IMR-90 (cell line): ENCODE data around the gene SEC31B. TPM values are rescaled to one million over a fixed set of nuclear protein-coding genes. Genes with fewer than 3 reads are reported as not detected.

Source experiments
- ATAC-seq: fragments of 200-7000 bp; cut with Tn5 transposase; 2 replicates; pipeline ENCODE4 v1.9.1; 2020; ENCODE audit warnings: low read depth, mild to moderate bottlenecking, moderate library complexity
- BruUV-seq: library from RNA; stranded (reverse); fragments of 400-500 nt; replicated peaks from 2 replicates; lab custom pipeline; 2021; lab: Mats Ljungman, UMichigan
- CTCF ChIA-PET: fragments of 300-600 bp; formaldehyde crosslinking; extraction: SDS; loops from one replicate; lab custom pipeline; 2021; ENCODE audit warnings: antibody characterized with exemption; lab: Yijun Ruan, JAX
- POLR2A ChIA-PET: fragments of 300-600 bp; sonication (Branson Sonifier 250); formaldehyde crosslinking; loops from one replicate; lab custom pipeline; 2022; ENCODE audit warnings: antibody characterized with exemption; ENCODE audit not compliant: unreplicated experiment; lab: Charles Lee
- DNase-seq: peaks from one replicate; pipeline ENCODE4 v3.0.0; 2013
- H2AFZ ChIP-seq: replicated peaks from 2 replicates; pipeline ENCODE3; 2013; ENCODE audit warnings: low read length, mild to moderate bottlenecking; ENCODE audit not compliant: poor library complexity
- H2AK5ac ChIP-seq: 2 replicates; pipeline ENCODE4 v1.6.1; 2013; ENCODE audit warnings: low read depth, low read length, inconsistent platforms
- H2AK9ac ChIP-seq: replicated peaks from 2 replicates; pipeline ENCODE3; 2013; ENCODE audit warnings: mild to moderate bottlenecking, low read depth, low read length, moderate library complexity; ENCODE audit not compliant: poor library complexity
- H2BK120ac ChIP-seq: 2 replicates; pipeline ENCODE4 v1.6.1; 2013; ENCODE audit warnings: low read depth, low read length, inconsistent platforms
- H2BK15ac ChIP-seq: 3 replicates; pipeline ENCODE4 v1.6.1; 2013; ENCODE audit warnings: low read depth, low read length, inconsistent platforms
- H2BK20ac ChIP-seq: 2 replicates; pipeline ENCODE4 v1.6.1; 2013; ENCODE audit warnings: low read depth, mild to moderate bottlenecking, inconsistent platforms, low read length, moderate library complexity
- H2BK5ac ChIP-seq: 2 replicates; pipeline ENCODE4 v1.6.1; 2013; ENCODE audit warnings: mild to moderate bottlenecking, low read depth, low read length, inconsistent platforms; ENCODE audit not compliant: poor library complexity, severe bottlenecking
- H3K14ac ChIP-seq: replicated peaks from 2 replicates; pipeline ENCODE4 v1.6.1; 2013; ENCODE audit warnings: low read depth, low read length, inconsistent platforms
- H3K18ac ChIP-seq: 2 replicates; pipeline ENCODE4 v1.6.1; 2013; ENCODE audit warnings: low read depth, low read length, control low read depth
- H3K23ac ChIP-seq: 2 replicates; pipeline ENCODE4 v1.6.1; 2013; ENCODE audit warnings: low read depth, low read length, inconsistent platforms
- H3K27ac ChIP-seq: 2 replicates; pipeline ENCODE4 v1.5.1; 2013; ENCODE audit warnings: mild to moderate bottlenecking, control low read depth, low read length; ENCODE audit not compliant: insufficient read depth
- H3K27me3 ChIP-seq: 2 replicates; pipeline ENCODE4 v1.6.1; 2013; ENCODE audit warnings: low read length; ENCODE audit not compliant: control insufficient read depth, insufficient read depth
- H3K36me3 ChIP-seq: 2 replicates; pipeline ENCODE4 v1.6.1; 2013; ENCODE audit warnings: low read length, mixed read lengths; ENCODE audit not compliant: control insufficient read depth, insufficient read depth
- H3K4ac ChIP-seq: 2 replicates; pipeline ENCODE4 v1.6.1; 2013; ENCODE audit warnings: low read depth, low read length, inconsistent platforms
- H3K4me1 ChIP-seq: 2 replicates; pipeline ENCODE4 v1.6.1; 2013; ENCODE audit warnings: low read length, mixed read lengths; ENCODE audit not compliant: control insufficient read depth, insufficient read depth
- H3K4me2 ChIP-seq: 2 replicates; pipeline ENCODE4 v1.6.1; 2013; ENCODE audit warnings: low read depth, mild to moderate bottlenecking, control low read depth, low read length, moderate library complexity
- H3K4me3 ChIP-seq: 2 replicates; pipeline ENCODE4 v1.5.1; 2013; ENCODE audit warnings: low read depth, mild to moderate bottlenecking, control low read depth, low read length, moderate library complexity; ENCODE audit not compliant: insufficient read depth
- H3K56ac ChIP-seq: 2 replicates; pipeline ENCODE4 v1.6.1; 2013; ENCODE audit warnings: low read length, inconsistent platforms; ENCODE audit not compliant: insufficient read depth; ENCODE audit errors: extremely low read depth
- H3K79me1 ChIP-seq, 2 experiments: 2 replicates each; pipeline ENCODE4 v1.6.1; 2013; ENCODE audit warnings: low read length in 2 of 2, inconsistent platforms in 1 of 2, low read depth in 1 of 2
- H3K9ac ChIP-seq: 2 replicates; pipeline ENCODE4 v1.6.1; 2013; ENCODE audit warnings: low read depth, low read length, control low read depth
- H3K9me1 ChIP-seq: 2 replicates; pipeline ENCODE4 v1.6.1; 2013; ENCODE audit warnings: low read length, inconsistent platforms; ENCODE audit not compliant: insufficient read depth
- H3K9me3 ChIP-seq: 2 replicates; pipeline ENCODE4 v1.6.1; 2013; ENCODE audit warnings: low read length; ENCODE audit not compliant: control insufficient read depth, insufficient read depth
- H4K20me1 ChIP-seq: 2 replicates; pipeline ENCODE4 v1.6.1; 2013; ENCODE audit warnings: low read length, inconsistent platforms; ENCODE audit not compliant: insufficient read depth
- H4K5ac ChIP-seq: 2 replicates; pipeline ENCODE4 v1.6.1; 2013; ENCODE audit warnings: mild to moderate bottlenecking, low read depth, low read length, control low read depth
- H4K8ac ChIP-seq, 2 experiments: 2 replicates each; pipeline ENCODE4 v1.6.1; 2013; ENCODE audit warnings: low read depth in 2 of 2, low read length in 2 of 2, control low read depth in 1 of 2, inconsistent platforms in 1 of 2
- H4K91ac ChIP-seq: 2 replicates; pipeline ENCODE4 v1.6.1; 2013; ENCODE audit warnings: low read depth, low read length, inconsistent platforms; ENCODE audit not compliant: insufficient read depth
- BHLHE40 ChIP-seq: fragments of 150-350 bp; IDR thresholded peaks from 2 replicates; pipeline ENCODE4 v1.6.1; 2016; ENCODE audit warnings: mild to moderate bottlenecking, low read depth, low read length
- WGBS, 2 experiments: methylation state at CpG; one replicate each; pipeline versions ENCODE4 v1.1.5 to v1.1.7; 2013; ENCODE audit warnings: missing lambda C conversion rate in 2 of 2; ENCODE audit not compliant: insufficient read length in 1 of 2; ENCODE audit errors: extremely low coverage in 2 of 2; 5-methylcytosine and 5-hydroxymethylcytosine counted together
- dilution Hi-C: fragments of 300-500 bp; cut with HindIII; formaldehyde crosslinking; loops from one replicate; pipeline ENCODE4 v1.14.3; 2018; ENCODE audit warnings: low sequenced_read_pairs; ENCODE audit not compliant: unreplicated experiment
- in situ Hi-C: fragments of 300-500 bp; cut with MboI; formaldehyde crosslinking; loops from 3 replicates; pipeline ENCODE4 v1.14.3; 2019; ENCODE audit warnings: low sequenced_read_pairs, inconsistent platforms, mixed read lengths
- intact Hi-C: fragments of 100-400 bp; cut with micrococcal nuclease; formaldehyde crosslinking; loops from 2 replicates; pipeline ENCODE4 v1.10.0; 2022
- polyA plus RNA-seq, 3 experiments: library from polyadenylated mRNA; depleted of rRNA; stranded (reverse); fragments of >200 nt; gene quantifications; 2 replicates each; pipeline ENCODE4 v1.2.3, GENCODE V29; 2012; ENCODE audit warnings: low replicate concordance in 1 of 3
- total RNA-seq: library from RNA; depleted of rRNA; stranded (reverse); fragments of >200 nt; gene quantifications from 2 replicates; pipeline ENCODE4 v1.2.3, GENCODE V29; 2012
- TF ChIP-seq, protein P1 (sequence below): fragments of 150-350 bp; IDR thresholded peaks from 2 replicates; pipeline ENCODE4 v1.6.1; 2016; ENCODE audit warnings: low read depth, mild to moderate bottlenecking, low read length, moderate library complexity, borderline replicate concordance

SEC31B gene
- total and polyA plus RNA-seq, 2 of the 4 experiments (the other 2 are of a cell fraction): 1.3 to 8.1 TPM

DNA sequence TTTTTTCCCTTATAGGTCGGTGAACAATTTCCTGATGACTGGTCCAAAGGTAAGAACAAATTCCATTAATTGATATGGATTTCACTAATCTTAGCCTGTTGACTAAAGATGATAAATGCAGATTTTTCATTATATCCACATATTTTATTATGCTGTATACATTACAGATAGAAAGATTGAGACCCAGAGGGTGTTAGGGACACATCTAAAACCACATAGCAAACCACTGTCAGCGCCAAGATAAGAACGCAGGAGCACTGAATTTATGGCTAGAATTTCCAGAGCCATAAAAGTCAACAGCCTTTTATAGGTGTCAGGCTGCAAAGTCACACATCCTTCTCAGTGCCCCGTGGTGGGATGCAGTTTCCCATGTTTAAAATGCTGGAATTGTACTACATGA is 40.6 kb downstream of the SEC31B start:
- Histone ChIP-seq H4K91ac (no peak overlapping the region), H3K9ac (no peak overlapping the region), H2BK5ac (no peak overlapping the region), H2BK20ac (no peak overlapping the region), H3K27ac (no peak overlapping the region), H4K8ac (no peak overlapping the region), H3K4me1 (peaks cover 4% of the 10 kb centered on the region; the same call in 1 of the 2 replicates), H2BK120ac (no peak overlapping the region), H3K14ac (no peak overlapping the region), H4K20me1 (no peaks in the 10 kb centered on the region; the same call in 1 of the 2 replicates), H3K4ac (no peak overlapping the region), H3K4me2 (no peak overlapping the region), H2AK5ac (no peak overlapping the region), H3K9me3 (no peaks in the 10 kb centered on the region), H2BK15ac (no peak overlapping the region), H2AK9ac (no peak overlapping the region), H2AFZ (no peak overlapping the region), H4K5ac (no peak overlapping the region), H3K56ac (no peak overlapping the region), H3K36me3 (no peaks in the 10 kb centered on the region), H3K4me3 (no peak overlapping the region), H3K18ac (no peak overlapping the region), H3K79me1 (no peaks in the 10 kb centered on the region), H3K23ac (no peak overlapping the region), H3K9me1 (no peaks in the 10 kb centered on the region), H3K27me3 (peaks cover 33% of the 10 kb centered on the region)
- in situ Hi-C loops (no loop called here), intact Hi-C loops (no loop called here), dilution Hi-C loops (no loop called here)
- no CpG with 5 or more reads among the region's 4 CpGs for WGBS, 2 experiments
- no peak for DNase-seq
- no peak for TF ChIP-seq BHLHE40
- TF ChIP-seq, protein P1, sequence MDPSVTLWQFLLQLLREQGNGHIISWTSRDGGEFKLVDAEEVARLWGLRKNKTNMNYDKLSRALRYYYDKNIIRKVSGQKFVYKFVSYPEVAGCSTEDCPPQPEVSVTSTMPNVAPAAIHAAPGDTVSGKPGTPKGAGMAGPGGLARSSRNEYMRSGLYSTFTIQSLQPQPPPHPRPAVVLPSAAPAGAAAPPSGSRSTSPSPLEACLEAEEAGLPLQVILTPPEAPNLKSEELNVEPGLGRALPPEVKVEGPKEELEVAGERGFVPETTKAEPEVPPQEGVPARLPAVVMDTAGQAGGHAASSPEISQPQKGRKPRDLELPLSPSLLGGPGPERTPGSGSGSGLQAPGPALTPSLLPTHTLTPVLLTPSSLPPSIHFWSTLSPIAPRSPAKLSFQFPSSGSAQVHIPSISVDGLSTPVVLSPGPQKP: no peak
- ChIA-PET CTCF (no interaction called here), POLR2A (no interaction called here)
- BruUV-seq: no TSS peak
- ATAC-seq: no peak
